Measurements from ENCODE around the gene MAGI3.

Gene MAGI3

DNA sequence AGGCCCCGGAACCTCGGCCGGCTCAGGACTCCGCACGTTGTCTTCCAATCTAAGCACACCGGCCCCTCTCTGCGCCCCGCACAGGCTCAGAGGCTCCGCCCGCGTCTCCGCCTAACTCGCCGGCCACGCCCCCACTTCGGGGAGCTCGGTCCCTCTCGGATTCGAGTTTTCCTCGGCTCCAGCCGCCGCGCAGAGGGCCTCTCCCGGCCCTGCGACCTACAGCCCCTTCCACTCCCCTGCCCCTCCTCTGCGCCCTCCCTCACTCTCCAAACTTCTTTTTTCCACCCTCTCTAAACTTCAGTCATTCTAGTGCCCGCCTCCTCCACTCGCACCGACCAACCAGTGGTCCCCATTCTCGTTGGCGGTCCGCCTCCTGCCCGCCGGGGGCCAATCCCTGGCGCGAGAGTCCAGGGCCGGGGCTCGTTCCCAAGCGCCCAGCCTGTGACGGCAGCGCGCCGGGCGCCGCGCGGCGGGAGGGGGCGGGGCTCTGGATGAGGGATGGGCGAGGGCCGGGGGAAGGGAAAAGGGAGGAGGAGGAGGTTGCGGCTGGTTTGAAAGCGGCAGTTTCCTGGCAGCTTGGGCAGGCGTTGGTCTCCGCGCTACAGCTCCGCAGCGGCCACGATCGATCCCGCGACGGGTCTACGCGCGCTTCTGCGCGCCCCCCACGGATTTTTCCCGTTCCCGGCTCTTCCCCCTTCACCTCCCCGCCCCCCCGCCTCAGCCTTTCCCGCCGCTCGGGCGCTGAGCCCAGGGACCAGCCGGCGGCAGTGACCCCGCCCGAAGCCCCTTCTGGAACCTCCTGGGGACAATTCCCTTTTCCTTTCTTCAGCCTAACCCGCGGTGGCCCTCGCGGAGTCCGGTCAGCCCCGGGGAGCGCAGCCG is at the start of gene MAGI3:
MAGI3 (plus strand) TSS at position 563 of the 882 bp plus-strand sequence. CDS start 519 bp downstream, outside the sequence.
- DNase-seq (ENCODE audit: low spot score), result peak; percentile 95

- no peak for DNase-seq (ENCODE audit: low spot score)
Observed at GRCh38 chr1:113353580-113353979, 36.7 kb upstream of the MAGI3 start.

- no peak for DNase-seq (ENCODE audit: low spot score)
Observed at GRCh38 chr1:113363935-113364334, 26.4 kb upstream of the MAGI3 start.

- DNase-seq (ENCODE audit: low spot score), result no peak
Observed at GRCh38 chr1:113369040-113369439, 21.3 kb upstream of the MAGI3 start.

DNA sequence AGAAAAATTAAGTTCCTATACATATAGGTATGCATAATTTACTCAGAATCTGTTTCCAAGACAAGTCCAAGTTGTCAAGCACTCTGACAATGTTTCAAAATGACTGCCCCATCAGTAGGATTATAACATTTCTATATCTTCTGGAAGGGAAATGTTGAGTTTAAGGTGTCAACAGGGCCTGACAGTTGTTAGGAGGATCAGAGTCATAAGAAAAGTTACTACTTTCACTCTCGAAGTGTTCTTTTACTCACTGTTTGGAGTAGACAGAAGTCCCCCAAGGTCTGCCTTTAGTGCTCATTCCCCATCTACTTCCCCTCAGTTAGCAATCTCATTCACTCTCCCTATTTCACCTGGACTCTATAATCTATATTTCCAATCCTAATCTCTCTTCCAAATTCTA is 20.6 kb upstream of the MAGI3 start:
- DNase-seq (ENCODE audit: low spot score), result no peak

DNA sequence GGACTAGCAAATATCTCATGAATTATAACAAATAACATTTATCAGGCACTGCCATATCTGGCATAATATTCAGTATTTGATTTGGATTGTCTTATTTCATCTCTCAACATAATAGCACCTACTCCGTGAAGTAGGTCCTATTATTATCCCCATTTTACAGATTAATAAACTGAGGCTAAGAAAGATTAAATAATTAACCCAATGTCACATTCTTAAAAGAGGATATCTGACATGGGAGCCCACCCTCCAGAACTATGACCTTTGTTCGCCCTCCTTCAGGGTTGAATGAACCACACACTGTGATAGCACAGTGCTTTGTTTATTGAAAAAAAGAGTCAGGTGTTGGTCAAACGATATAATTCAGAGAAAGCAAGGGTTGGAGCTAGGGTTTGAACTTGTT is 19.4 kb upstream of the MAGI3 start:
- no peak for DNase-seq (ENCODE audit: low spot score)

DNA sequence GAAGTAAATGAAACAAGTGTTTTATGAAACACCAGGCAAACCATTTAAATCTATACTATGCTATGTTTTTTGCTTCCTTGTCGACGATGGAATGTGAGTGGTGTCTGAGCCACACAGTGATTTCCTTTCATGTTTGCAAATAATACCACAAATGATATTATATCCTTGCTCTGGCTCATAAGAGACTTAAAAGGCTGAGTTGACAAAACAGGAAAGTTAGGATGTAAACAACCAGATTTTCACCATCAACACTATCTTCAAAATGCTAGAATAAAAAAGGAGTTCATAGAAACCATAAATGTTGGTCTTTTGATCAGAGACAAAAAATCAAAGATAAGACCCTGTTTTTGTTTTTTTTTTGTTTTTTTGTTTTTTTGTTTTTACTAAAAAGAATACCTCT is 17.8 kb upstream of the MAGI3 start:
- DNase-seq (ENCODE audit: low spot score), result no peak

DNA sequence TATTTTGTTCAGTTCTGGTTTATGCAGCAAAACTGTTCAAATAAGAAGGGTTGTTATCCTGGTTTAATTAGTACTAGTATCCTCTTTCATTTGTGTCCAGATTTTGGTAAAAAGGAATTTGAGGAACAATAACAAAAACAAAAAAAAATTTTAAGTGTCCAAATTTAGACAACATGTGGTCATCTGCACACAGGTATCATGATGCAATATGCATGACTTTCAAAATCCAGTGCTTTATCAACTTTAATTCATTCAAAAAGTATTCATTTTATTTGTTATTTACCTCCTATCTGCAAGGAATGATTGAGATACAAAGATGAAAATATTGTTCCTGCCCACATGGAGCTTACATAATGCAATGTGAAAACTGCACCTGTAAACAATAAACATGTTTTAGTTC is 16.7 kb upstream of the MAGI3 start:
- DNase-seq (ENCODE audit: low spot score), result no peak

DNA sequence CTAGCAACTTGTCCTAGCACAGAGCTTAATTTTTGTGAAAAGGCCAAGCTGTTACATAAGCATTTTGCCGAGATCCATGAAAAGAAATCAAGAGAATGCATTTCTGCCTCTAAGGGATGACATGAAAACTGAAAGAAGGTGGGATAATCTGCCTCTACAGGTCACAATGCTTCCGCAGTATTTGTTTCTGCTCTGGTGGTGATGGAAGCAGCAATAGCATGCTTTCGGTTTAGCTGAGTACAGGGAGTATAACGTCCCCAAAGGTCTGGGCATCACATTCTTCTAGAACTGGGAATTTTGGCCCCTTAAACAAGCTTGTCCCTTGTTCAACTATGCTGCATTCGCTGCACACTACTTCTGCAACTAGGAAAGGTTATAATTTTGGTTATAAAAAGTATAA is 14.4 kb upstream of the MAGI3 start:
- DNase-seq (ENCODE audit: low spot score), result no peak

DNA sequence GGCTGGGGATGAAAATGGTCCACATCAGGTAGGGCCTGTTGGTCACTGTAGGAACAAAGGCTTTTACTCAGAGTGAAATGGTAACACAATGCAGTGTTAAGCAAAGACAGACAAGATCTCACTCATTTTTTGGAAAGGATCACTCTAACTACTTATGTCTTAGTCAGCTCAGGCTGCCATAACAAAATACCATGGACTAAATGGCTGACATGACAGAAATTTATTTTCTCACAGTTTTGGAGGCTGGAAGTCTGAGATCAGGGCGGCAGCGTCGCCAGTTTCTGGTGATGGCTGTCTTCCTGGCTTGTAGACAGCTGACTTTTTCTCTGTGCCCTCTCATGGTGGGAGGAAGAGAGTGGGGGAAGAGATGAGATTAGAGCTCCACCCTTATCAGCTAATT is 10.2 kb upstream of the MAGI3 start:
- DNase-seq (ENCODE audit: low spot score), result no peak

GRCh38 chr1:113388017-113388620 is 2.2 kb upstream of the MAGI3 start:
- DNase-seq (ENCODE audit: low spot score), result no peak

DNA sequence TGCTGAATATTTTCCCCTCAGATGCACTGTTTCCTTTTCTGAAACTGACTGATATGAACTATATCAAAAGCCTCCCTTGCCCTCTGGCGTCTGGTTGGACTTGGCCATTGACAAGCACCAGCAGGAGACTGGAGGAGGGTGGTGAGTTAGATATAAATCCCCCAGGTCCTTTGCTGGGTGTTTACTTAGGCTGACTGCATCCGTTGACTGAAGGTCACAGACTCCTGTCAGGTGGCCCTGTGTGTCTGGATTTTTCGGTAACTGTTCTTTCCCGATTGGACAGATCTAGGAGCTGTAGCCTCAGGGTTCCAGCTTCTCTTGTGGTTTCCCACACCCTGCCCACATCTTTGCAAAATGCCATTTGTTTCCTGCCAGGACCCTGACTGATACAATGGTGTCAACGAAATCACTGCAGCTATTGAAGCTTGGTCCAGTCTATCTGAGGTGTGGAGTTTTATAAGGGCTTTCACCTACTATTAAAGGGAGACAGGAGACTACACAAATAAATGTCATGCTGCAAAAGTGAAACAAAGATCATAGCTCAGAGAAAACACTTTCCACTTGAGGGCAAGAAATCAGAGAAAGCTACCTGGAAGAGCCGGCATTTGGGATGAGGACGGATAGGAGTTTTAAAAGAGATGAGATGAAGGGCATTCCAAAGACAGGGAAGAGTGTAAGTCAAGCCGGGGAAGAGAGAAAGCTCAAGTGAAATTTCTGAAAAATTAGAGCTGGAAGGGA is 1.5 kb upstream of the MAGI3 start:
- DNase-seq (ENCODE audit: low spot score), result no peak

- DNase-seq (ENCODE audit: low spot score), result no peak
Observed at GRCh38 chr1:113389359-113389952, 859 bp upstream of the MAGI3 start.

DNA sequence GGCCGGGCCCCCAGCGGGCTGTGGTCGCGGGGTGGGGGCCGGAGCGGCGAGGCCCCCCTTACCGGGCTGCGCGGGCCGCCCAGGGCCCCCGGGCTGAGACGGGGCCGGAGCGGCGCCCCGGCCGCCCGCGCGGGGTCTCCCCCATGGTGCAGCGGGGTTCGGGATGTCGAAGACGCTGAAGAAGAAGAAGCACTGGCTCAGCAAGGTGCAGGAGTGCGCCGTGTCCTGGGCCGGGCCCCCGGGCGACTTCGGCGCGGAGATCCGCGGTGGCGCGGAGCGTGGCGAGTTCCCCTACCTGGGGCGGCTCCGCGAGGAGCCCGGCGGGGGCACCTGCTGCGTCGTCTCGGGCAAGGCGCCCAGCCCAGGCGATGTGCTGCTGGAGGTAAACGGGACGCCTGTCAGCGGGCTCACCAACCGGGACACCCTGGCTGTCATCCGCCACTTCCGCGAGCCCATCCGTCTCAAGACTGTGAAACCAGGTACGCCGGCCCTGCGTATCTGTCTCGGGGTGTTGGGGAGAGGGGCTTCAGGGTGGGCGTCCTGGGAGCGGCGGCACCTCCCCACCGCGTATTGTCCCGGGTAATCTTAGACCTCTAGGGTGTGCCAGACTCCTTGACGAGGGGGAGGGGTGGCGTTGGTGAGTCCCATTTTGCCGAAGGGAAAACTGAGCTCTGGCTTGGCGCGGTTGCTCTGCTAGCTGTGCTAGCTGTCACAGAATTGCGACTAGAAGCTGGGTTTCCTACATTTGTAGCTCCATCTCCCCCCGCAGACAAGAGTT is 745 bp downstream of the MAGI3 start:
- DNase-seq (ENCODE audit: low spot score), result no peak

GRCh38 chr1:113391649-113392271 is 1.4 kb downstream of the MAGI3 start:
- DNase-seq (ENCODE audit: low spot score), result no peak

DNA sequence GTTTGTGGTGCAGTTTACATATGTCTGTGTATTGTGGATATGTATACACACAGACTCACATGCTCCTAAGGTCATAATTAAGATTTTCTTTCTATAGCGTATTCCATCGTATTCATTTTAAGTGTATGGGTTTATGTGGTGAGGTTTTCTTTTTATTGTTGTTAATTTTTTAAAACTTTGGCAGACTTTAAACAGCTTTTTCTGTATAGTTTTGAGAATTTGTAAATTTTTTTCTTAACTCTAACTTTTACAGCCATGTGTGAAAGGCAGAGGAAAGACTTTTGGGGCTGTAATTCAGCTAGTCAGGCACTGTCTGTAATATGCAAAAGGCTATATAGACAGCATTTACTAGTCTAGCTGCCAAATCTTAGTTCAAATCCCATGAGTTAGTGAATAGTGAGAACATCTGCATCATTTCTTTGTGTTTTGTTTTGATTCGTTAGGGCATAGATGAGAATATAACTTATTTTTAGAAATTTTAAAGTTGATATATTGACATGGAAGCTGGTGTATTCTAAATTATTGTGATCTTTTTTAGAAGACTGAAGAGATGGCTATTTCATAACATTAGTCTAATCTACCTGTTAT is 2.3 kb downstream of the MAGI3 start:
- DNase-seq (ENCODE audit: low spot score), result no peak

- no peak for DNase-seq (ENCODE audit: low spot score)
Observed at GRCh38 chr1:113394043-113394862, 3.9 kb downstream of the MAGI3 start.

DNA sequence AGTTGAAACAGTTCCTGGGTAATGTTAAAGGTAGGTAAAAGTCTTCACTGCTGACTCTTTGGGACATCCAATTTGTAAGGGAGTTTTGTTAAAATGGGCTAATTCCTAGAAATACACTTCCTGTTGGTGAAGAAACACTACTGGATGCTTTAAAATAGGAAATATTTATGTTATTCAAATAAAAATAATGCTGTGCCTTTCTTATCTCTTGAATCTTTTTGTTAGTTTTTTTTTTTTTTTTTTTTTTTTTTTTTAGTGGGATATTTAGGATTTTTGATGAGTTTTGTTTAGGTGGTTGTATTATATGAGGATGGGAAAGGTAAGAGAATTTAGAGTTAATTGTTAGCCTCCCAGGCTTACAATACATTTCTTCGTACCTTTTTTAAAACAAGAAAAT is 4.5 kb downstream of the MAGI3 start:
- DNase-seq (ENCODE audit: low spot score), result no peak

- no peak for DNase-seq (ENCODE audit: low spot score)
Observed at GRCh38 chr1:113396102-113396501, 5.8 kb downstream of the MAGI3 start.

DNA sequence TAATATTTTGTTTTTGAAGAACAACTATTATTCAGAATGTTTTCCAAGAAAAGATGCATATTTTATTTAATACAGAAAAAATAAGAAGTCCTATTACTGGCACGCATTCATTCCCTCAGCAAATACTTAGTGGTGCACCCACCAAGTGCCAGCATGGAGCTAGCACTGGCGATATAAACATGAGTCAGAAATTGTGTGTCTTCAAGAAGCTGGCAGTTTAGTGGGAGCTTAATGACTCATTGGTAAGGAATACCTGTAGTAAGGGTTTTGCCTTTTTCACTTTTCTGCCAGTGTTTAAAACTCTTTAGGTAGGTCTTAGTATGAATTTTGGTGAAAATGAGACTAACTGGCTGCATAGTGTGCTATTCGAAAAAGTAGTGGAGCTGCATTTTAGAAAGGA is 6.3 kb downstream of the MAGI3 start:
- DNase-seq (ENCODE audit: low spot score), result no peak

Measured in iPS-NIHi11 (cell line).